HG03469 (cell line): ENCODE results near the gene VEZT.

ENCODE experiments used
- ATAC-seq: cut with Tn5 transposase; IDR thresholded peaks from one replicate; pipeline ENCODE4 v1.9.1; 2021; ENCODE audit warnings: mild to moderate bottlenecking, moderate library complexity, moderate number of reproducible peaks; ENCODE audit not compliant: unreplicated experiment

The VEZT gene

GRCh38 chr12:95248604-95249360 lies 31.2 kb downstream of the VEZT start:
- ATAC-seq: no peak

GRCh38 chr12:95253386-95253785 lies 35.8 kb downstream of the VEZT start:
- ATAC-seq: no peak

GRCh38 chr12:95257541-95257940 lies 39.9 kb downstream of the VEZT start:
- ATAC-seq: no peak

GRCh38 chr12:95258151-95258550 lies 40.5 kb downstream of the VEZT start:
- ATAC-seq: no peak

GRCh38 chr12:95258803-95259202 lies 41.2 kb downstream of the VEZT start:
- ATAC-seq: no peak

- no peak for ATAC-seq
Observed at GRCh38 chr12:95259368-95259767, 41.8 kb downstream of the VEZT start.

GRCh38 chr12:95261109-95261508 lies 43.5 kb downstream of the VEZT start:
- no peak for ATAC-seq

GRCh38 chr12:95262808-95263207 lies 45.2 kb downstream of the VEZT start:
- ATAC-seq: no peak

- no peak for ATAC-seq
Observed at GRCh38 chr12:95265765-95266164, 48.2 kb downstream of the VEZT start.

GRCh38 chr12:95266254-95266653 lies 48.6 kb downstream of the VEZT start:
- ATAC-seq: no peak

GRCh38 chr12:95269892-95270291 lies 52.3 kb downstream of the VEZT start:
- ATAC-seq: no peak

- ATAC-seq: no peak
Observed at GRCh38 chr12:95271465-95271864, 53.9 kb downstream of the VEZT start.

GRCh38 chr12:95277139-95277538 lies 59.5 kb downstream of the VEZT start:
- ATAC-seq: no peak

- ATAC-seq: no peak
Observed at GRCh38 chr12:95279856-95280255, 62.2 kb downstream of the VEZT start.

- ATAC-seq: no peak
Observed at GRCh38 chr12:95282266-95282665, 64.7 kb downstream of the VEZT start.

GRCh38 chr12:95283371-95283770 lies 65.8 kb downstream of the VEZT start:
- no peak for ATAC-seq

- ATAC-seq: no peak
Observed at GRCh38 chr12:95286713-95287112, 69.1 kb downstream of the VEZT start.

- no peak for ATAC-seq
Observed at GRCh38 chr12:95291501-95291900, 73.9 kb downstream of the VEZT start.

GRCh38 chr12:95298916-95299315 lies 81.3 kb downstream of the VEZT start:
- no peak for ATAC-seq

- ATAC-seq: no peak
Observed at GRCh38 chr12:95300286-95300685, 82.7 kb downstream of the VEZT start.

- no peak for ATAC-seq
Observed at GRCh38 chr12:95303476-95303875, 85.9 kb downstream of the VEZT start.

- no peak for ATAC-seq
Observed at GRCh38 chr12:95304673-95305198, 87.1 kb downstream of the VEZT start.

- ATAC-seq: no peak
Observed at GRCh38 chr12:95312656-95313055, 95.0 kb downstream of the VEZT start.
